Iris pigment epithelial cell (primary cell): Measurements from ENCODE around the gene RXFP1.

Source experiments
- DNase-seq: peaks from one replicate; pipeline ENCODE4 v3.0.0-alpha.2; 2011; ENCODE audit warnings: low read depth

RXFP1 gene

GRCh38 chr4:158521484-158522088 is at the start of gene RXFP1:
Gene RXFP1 (plus strand): TSS chr4:158521882. CDS start chr4:158521977, 95 bp downstream.
- no peak for DNase-seq

GRCh38 chr4:158481811-158482210 is 39.9 kb upstream of the RXFP1 start:
- DNase-seq = no peak

GRCh38 chr4:158484173-158484885 is 37.4 kb upstream of the RXFP1 start:
- peak; percentile 22 for DNase-seq

- no peak for DNase-seq
These were observed 31.1 kb upstream of the RXFP1 start for GRCh38 chr4:158490629-158491028.

GRCh38 chr4:158492391-158492790 is 29.3 kb upstream of the RXFP1 start:
- no peak for DNase-seq

- peak; percentile 14 for DNase-seq
These were observed 25.5 kb upstream of the RXFP1 start for GRCh38 chr4:158496030-158496741.

- DNase-seq = no peak
These were observed 21.6 kb upstream of the RXFP1 start for GRCh38 chr4:158500054-158500453.

- DNase-seq = no peak
These were observed 8.4 kb upstream of the RXFP1 start for GRCh38 chr4:158513256-158513655.

- no peak for DNase-seq
These were observed 2.5 kb upstream of the RXFP1 start for GRCh38 chr4:158519226-158519625.

GRCh38 chr4:158523990-158524535 is 2.4 kb downstream of the RXFP1 start:
- no peak for DNase-seq

- DNase-seq = no peak
These were observed 5.8 kb downstream of the RXFP1 start for GRCh38 chr4:158527516-158527915.

- no peak for DNase-seq
These were observed 7.8 kb downstream of the RXFP1 start for GRCh38 chr4:158529505-158529904.

GRCh38 chr4:158530381-158530780 is 8.7 kb downstream of the RXFP1 start:
- peak; percentile 17 for DNase-seq

GRCh38 chr4:158530898-158531297 is 9.2 kb downstream of the RXFP1 start:
- no peak for DNase-seq

GRCh38 chr4:158532556-158533231 is 11.0 kb downstream of the RXFP1 start:
- no peak for DNase-seq

GRCh38 chr4:158534727-158535126 is 13.0 kb downstream of the RXFP1 start:
- DNase-seq = no peak

GRCh38 chr4:158535130-158535614 is 13.5 kb downstream of the RXFP1 start:
- peak; percentile 76 for DNase-seq

GRCh38 chr4:158536833-158537232 is 15.2 kb downstream of the RXFP1 start:
- no peak for DNase-seq

- peak; percentile 37 for DNase-seq
These were observed 16.5 kb downstream of the RXFP1 start for GRCh38 chr4:158538176-158538575.

GRCh38 chr4:158538911-158539310 is 17.2 kb downstream of the RXFP1 start:
- no peak for DNase-seq

GRCh38 chr4:158540125-158540907 is 18.6 kb downstream of the RXFP1 start:
- no peak for DNase-seq
